HG02884 (cell line): Measurements from ENCODE around the gene CFAP100.

Experiments
- ATAC-seq: cut with Tn5 transposase; IDR thresholded peaks from one replicate; pipeline ENCODE4 v1.9.1; 2021; ENCODE audit warnings: mild to moderate bottlenecking, moderate library complexity; ENCODE audit not compliant: unreplicated experiment

The CFAP100 gene

GRCh38 chr3:126373682-126374601 lies 20.8 kb upstream of the CFAP100 start:
- ATAC-seq = no peak

GRCh38 chr3:126375835-126376331 lies 18.8 kb upstream of the CFAP100 start:
- no peak for ATAC-seq

DNA sequence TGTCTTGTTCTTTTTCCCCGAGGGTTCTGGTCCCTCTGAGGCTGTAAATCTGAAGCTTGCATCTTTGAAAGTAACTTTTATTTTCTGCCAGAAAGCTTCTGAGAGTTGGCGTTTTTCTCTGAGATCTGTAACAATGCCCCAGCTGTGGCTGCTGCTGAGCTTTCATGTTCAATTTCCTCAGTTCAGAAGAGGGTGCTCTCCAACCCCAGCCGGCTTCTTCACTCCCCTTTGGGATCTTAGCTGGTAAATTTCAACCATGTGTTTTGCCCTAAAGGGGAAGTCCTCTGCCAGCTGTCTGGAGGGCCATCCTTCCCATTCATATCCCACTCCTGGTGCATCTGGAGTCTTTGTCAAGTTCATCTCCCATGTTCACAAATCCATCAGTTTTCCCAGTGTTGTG lies 18.3 kb upstream of the CFAP100 start:
- ATAC-seq = no peak

GRCh38 chr3:126377211-126377610 lies 17.5 kb upstream of the CFAP100 start:
- no peak for ATAC-seq

DNA sequence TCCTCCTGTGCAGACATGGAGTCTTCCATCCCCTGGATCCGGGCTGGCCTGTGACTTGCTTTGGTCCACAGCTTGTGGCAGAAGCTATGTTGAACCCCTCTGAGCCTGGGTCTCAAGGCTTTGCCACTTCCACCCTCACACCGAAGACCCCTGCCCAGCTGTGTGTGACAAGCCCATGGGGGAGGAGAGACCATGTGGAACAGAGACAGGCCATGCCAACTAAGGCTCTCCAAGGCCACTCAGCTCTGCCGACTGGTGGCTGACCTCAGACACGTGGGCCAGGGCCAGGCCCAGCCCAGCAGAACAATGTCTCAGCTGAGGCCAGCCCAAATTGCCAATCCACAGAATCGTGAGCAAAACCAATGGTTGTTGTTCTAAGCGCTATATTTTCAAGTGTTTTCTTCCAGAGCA lies 16.4 kb upstream of the CFAP100 start:
- no peak for ATAC-seq

- no peak for ATAC-seq
Measured at GRCh38 chr3:126380011-126380768, 14.5 kb upstream of the CFAP100 start.

GRCh38 chr3:126381966-126382365 lies 12.7 kb upstream of the CFAP100 start:
- ATAC-seq = no peak

- peak; percentile 54 for ATAC-seq
Measured at GRCh38 chr3:126389112-126389793, 5.5 kb upstream of the CFAP100 start.

DNA sequence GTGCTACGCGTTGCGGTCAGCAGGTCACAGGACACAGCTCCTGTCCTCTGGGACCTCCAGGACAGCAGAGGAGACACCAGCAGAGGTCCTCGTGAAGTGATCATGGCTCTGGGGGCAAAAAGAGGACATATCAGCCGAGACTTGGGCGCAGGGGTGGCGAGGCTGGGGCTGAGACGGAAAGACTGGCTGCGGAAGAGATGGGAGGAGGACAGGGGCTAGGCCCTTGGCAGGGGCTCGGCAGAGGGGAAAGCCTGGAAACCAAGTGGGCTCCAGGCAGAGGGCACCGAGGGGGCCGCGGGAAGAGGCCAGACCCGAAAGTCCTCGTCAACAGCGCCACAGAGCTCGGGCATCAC lies 4.9 kb upstream of the CFAP100 start:
- ATAC-seq = no peak

GRCh38 chr3:126390201-126390600 lies 4.5 kb upstream of the CFAP100 start:
- no peak for ATAC-seq

GRCh38 chr3:126390751-126391150 lies 4.0 kb upstream of the CFAP100 start:
- no peak for ATAC-seq

GRCh38 chr3:126391631-126392030 lies 3.1 kb upstream of the CFAP100 start:
- no peak for ATAC-seq

GRCh38 chr3:126392246-126392645 lies 2.5 kb upstream of the CFAP100 start:
- no peak for ATAC-seq

DNA sequence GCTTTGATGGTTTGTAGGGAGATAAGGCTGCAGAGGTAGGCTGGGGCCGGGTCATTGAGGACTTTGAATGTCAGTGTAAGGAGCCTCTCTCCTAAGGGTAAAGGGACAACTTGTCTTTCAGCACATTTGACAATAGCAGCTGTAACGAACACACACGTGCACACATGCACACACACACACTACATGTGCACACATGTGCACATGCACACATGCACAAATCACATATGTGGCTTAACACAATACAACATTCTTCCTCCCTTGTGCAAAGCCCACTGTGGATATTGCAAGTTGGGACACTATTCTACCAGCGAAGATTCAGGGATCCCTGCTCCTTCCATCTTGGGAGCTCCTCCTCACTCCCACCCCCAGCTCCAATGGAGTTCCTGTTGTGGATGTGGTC lies 1.1 kb upstream of the CFAP100 start:
- ATAC-seq = no peak

GRCh38 chr3:126394977-126395321 lies 240 bp downstream of the CFAP100 start:
- ATAC-seq = no peak

DNA sequence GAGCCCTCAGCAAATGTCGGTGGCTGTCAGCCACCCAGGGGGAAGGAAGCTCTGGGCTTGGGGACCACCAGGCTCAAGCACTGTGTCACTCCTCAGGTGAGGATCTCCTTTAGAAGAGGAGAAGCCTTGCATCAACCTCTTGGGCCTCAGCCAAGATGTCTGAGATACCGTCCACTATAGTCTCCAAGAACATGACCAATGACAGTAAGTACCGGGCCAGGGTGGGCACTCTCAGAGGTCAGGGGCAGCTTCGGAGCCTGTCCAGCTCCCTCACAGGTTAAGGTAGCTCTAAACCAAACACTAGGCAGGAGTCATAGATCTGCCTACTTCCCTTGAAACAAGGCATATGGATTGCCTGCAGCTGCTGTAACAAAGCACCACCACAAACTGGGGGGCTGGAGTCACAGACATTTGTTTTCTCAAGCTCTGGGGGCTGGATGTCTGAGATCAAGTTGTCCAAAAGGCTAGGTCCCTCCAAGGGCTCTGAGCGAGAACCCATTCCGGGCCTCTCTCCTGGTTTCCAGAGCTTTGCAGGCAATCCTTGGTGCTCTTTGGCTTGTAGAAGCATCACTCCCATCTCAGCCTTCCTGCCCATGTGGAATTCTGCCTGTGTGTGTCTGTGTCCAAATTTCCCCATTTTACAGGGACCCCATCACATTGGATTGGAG lies 1.3 kb downstream of the CFAP100 start:
- no peak for ATAC-seq

DNA sequence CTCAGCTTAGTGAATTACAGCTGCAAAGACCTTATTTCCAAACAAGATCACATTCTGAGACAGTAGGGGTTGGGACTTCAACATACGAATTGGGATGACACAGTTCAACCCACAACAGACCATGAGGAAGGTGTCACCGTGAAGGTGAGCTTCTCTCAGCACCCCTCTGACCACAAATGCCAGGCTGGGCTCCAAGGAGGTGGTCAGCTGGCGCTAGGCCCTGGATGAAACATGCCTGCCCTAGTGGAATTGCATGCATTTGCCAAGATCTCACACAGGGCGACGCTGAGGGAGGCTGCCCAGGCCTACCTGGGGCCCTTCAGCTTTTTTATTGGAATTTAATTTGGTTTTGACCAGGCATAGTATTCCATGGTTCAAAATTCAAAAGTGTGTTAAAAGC lies 1.8 kb downstream of the CFAP100 start:
- no peak for ATAC-seq

DNA sequence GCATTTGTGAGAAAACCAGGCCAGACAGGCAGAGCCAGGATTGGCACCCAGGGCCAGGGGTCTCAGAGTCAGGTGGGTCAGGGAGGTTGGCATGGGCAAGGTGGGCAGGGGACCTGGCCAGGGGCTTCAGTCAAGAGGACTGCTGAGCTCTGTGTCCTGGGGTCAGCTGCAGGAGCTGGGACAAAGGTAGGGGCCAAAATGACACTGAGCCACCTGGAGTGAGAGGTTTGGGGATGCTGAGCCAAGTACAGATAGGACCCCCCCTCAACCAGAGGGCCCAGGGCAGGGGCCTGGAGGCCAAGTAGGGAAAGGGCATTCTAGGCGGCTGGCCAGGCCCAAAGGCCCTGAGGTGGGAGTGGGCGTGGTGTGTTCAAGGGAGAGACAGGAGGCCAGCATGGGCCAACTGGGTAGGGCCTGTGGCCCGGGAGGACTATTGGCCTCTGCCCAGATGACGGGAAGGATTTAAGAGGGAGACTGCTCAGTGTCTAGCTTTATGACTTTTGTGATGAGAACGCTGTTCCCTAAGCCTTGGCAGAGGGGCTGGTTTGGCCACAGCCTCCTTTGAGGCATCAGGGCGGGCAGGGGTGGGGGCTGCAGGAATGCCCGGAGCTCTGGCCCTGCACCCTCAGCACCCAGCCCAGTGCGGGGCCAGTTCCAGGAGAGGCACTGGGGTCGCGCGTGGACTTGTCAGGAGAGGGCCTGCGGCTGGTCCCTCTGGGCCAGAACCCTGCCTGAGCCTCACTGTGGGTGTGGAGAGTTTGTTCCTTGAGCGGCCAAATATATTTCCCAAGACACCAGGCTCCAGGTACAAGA lies 3.1 kb downstream of the CFAP100 start:
- no peak for ATAC-seq

DNA sequence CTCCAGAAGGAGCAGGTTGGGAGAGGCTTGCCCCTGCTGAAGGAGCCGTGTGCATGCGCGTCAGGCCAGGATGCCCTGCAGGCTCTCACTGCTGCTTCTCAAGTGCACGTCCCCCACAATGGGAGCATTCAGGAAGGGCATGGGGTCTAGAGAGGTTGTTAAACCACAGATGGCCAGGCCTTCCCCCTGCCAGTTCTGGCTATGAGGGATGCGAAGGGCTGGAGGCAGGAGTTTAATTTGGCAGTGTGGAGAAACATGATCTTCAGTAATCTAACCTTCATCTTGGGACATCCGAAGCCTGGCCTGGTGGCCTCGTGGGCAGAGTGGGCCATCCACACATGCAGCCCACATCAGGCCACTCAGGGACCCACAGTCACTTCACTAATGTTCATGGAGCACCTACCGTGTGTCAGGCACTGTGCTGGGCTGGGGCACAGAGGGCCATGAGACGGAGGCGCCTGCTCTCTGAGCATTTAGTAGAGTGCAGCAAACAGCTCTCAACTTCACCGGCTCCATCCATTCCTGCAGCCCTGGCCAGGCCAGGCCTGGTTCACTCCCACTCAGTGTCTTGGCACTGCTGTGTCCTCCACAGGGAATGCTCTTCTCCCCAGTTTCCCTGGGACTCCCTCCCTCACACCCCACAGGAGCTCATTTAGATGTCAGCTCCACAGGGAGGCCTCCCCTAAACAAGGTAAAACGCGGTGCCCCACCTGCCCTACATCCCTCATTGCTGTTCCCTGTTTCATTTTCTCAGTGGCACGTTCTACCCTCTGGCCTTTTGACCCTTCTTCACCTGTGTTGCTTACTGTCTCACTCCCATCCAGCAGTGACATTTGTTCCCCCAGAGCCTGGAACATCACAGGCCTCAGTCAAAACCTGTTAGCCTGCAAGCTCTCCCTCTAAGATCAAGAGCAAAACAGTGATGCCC lies 4.0 kb downstream of the CFAP100 start:
- no peak for ATAC-seq
